Measurements from ENCODE around the gene KDM4D. TPM values are rescaled to one million over a fixed set of nuclear protein-coding genes. Genes with fewer than 3 reads are reported as not detected.
A peak's percentile ranks its signal among the peaks of the same experiment; 100 is the strongest.

Gene KDM4D
- total RNA-seq, 4 donors from 2014 or later: 0.83 to 1.2 (median 0.98) TPM

DNA sequence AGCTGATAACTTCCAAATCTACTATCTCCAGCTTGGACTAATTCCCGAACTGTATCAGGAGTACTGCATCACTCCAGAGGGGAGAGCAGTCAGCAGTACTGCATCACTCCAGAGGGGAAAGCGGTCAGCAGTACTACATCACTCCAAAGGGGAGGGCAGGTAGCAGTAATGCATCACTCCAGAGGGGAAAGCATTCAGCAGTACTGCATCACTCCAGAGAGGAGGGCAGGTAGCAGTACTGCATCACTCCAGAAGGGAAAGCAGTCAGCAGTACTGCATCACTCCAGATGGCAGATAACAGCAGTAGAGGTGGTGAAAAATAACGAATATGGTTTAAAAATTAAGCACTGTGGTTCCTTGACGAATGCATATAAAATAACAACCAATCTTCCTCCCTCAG, 8.6 kb upstream of the KDM4D start:
- Histone ChIP-seq H3K27me3 (no peaks in the 10 kb centered on the region), H3K27ac (no peak overlapping the region), H3K36me3 (peaks cover 69 to 82% of the 10 kb centered on the region in 2 donors), H3K4me1 (no peaks in the 10 kb centered on the region), H3K9me3 (no peaks in the 10 kb centered on the region), H3K4me3 (replicated peaks in 1 of 3) (no peak overlapping the region)
- intact Hi-C loops (cut with DNase I): no loop called here
- no peak for DNase-seq
- TF ChIP-seq, protein P1, sequence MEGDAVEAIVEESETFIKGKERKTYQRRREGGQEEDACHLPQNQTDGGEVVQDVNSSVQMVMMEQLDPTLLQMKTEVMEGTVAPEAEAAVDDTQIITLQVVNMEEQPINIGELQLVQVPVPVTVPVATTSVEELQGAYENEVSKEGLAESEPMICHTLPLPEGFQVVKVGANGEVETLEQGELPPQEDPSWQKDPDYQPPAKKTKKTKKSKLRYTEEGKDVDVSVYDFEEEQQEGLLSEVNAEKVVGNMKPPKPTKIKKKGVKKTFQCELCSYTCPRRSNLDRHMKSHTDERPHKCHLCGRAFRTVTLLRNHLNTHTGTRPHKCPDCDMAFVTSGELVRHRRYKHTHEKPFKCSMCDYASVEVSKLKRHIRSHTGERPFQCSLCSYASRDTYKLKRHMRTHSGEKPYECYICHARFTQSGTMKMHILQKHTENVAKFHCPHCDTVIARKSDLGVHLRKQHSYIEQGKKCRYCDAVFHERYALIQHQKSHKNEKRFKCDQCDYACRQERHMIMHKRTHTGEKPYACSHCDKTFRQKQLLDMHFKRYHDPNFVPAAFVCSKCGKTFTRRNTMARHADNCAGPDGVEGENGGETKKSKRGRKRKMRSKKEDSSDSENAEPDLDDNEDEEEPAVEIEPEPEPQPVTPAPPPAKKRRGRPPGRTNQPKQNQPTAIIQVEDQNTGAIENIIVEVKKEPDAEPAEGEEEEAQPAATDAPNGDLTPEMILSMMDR (IDR thresholded peaks at IDR 0.05): no peak
- TF ChIP-seq POLR2A (IDR thresholded peaks at IDR 0.05): no peak
- WGBS, 2 donors: 94 to 96% methylated on average over 4 of the region's 4 CpGs

DNA sequence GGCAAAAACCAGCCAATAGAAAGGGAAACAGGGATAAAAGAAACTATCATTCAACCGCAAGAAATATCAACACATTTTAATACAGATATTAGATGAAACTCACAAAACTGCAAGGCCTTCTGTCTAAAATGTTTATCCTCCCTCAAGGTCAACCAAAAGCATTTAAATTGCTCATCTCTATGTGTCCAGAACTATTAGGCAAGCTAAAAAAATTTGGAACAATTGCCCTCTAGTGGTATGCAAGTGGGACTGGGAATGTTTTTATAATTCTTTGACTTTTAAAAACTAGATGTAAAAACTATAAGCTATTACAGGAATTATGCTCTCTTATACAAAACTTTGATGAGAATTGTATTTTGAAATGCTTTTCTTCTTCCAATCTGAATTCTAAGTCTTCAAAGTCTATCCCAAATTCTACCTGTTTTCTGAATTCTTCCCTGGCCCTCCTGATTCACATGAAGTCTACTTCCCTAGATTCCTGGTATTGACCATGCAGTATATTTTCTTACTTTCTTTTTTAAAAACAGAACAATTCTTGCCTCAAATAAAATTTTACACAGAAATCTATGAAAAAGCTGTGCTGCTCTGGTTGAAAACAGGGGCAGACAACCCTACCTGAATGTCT, 5.1 kb upstream of the KDM4D start:
- WGBS, 2 donors: 94 to 98% methylated on average over 1 of the region's 1 CpG
- Histone ChIP-seq H3K4me1 (peaks cover 7 to 9% of the 10 kb centered on the region in 2 donors), H3K4me3 (replicated peaks in 1 of 3) (no peak overlapping the region), H3K27ac (no peak overlapping the region), H3K27me3 (no peaks in the 10 kb centered on the region), H3K36me3 (peaks cover 72 to 75% of the 10 kb centered on the region in 2 donors), H3K9me3 (no peaks in the 10 kb centered on the region)
- DNase-seq: no peak
- TF ChIP-seq, protein P1 (IDR thresholded peaks at IDR 0.05): peak in 2 of 6 experiments; percentile 27 to 48
- TF ChIP-seq POLR2A (IDR thresholded peaks at IDR 0.05): no peak
- intact Hi-C loops (cut with DNase I): no loop called here

DNA sequence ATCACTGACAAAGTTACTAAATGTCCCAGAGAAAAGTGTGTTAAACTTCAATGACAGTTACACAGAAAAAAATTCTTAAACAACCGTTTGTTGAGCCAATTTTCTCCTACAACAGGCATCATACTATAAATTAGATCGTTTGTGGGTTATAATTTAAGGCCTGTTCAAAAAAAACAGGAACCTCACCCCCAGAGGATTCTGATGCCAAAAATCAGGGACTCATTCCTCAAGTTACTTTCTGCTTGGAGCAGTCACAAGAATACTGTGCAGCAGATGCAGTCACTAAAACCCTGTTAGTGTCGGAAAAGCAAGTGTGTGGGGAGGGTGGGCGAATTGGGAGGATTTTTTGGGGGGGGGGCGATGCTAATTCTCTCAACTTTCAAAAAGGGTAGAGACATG, 810 bp upstream of the KDM4D start:
- Histone ChIP-seq H3K27ac (peak overlapping the region in 2 of 3 donors; percentile 73 to 84), H3K9me3 (no peaks in the 10 kb centered on the region), H3K27me3 (no peaks in the 10 kb centered on the region), H3K4me3 (replicated peaks in 1 of 3) (peak overlapping the region; percentile 24 to 100 (median 73)), H3K4me1 (peaks cover 7 to 9% of the 10 kb centered on the region in 2 donors), H3K36me3 (peaks cover 35 to 37% of the 10 kb centered on the region in 2 donors)
- TF ChIP-seq, protein P1 (IDR thresholded peaks at IDR 0.05): no peak
- no peak for TF ChIP-seq POLR2A (IDR thresholded peaks at IDR 0.05)
- intact Hi-C loops (cut with DNase I): loop anchor here (10.0 kb wide), 1 partner anchor 172 kb away; no protein-coding TSS in a partner anchor
- 6 to 9% methylated on average over 5 of the region's 5 CpGs for WGBS, 2 donors
- DNase-seq: no peak

DNA sequence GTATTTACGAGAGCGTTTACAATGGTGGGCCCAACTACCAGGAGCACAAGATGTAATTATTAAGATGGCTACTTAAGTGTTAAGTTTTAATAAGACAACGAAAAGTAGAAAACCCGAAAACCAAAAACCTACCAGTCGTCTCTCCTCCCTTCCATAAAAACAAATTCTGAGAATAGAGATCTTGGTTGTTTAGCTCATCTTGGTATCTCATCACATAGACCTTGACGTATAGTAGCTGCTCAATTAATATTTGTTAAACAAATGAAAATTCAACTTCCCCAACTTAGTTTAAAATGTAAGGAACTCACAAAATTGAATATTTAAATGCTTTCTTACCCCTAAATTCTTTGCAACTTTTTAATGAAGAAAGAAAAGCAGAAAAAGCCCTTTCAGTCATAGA, 669 bp downstream of the KDM4D start:
- WGBS, 2 donors: 50 to 54% methylated on average over 6 of the region's 6 CpGs
- intact Hi-C loops (cut with DNase I): loop anchor here (10.0 kb wide), 1 partner anchor 171 kb away; no protein-coding TSS in a partner anchor
- H3K27ac ChIP-seq: no peak overlapping the region

DNA sequence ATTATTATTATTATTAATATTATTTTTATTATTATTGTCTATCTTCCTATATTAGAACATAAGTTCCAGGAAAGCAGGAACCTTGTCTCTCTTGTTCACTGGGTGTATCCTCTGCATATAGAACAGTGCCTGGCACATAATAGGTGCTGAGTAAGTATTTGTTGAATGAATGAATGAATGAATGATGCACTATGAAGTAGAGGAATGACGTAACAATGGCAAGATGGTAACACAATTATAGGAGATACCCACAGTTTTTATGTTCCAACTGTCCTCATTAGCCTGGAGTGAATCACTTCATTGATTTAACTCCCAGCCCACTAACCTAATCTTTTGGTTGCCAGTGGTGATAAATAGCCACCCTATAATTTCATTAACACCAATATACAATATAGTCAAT, 2.1 kb downstream of the KDM4D start:
- WGBS, 2 donors: 94 to 96% methylated on average over 1 of the region's 1 CpG
- H3K27me3 ChIP-seq: no peaks in the 10 kb centered on the region
- intact Hi-C loops (cut with DNase I): loop anchor here (10.0 kb wide), 1 partner anchor 169 kb away; no protein-coding TSS in a partner anchor

More for the DNA sequence above, 669 bp downstream of the KDM4D start:
- Histone ChIP-seq H3K4me3 (replicated peaks in 1 of 3) (peak overlapping the region in 2 of 3 donors; percentile 73 to 100), H3K9me3 (no peaks in the 10 kb centered on the region), H3K27me3 (no peaks in the 10 kb centered on the region), H3K4me1 (peaks cover 7 to 9% of the 10 kb centered on the region in 2 donors), H3K36me3 (peaks cover 23% of the 10 kb centered on the region in 2 donors)
- no peak for DNase-seq
- TF ChIP-seq, protein P1 (IDR thresholded peaks at IDR 0.05): no peak
- no peak for TF ChIP-seq POLR2A (IDR thresholded peaks at IDR 0.05)

More for the DNA sequence above, 2.1 kb downstream of the KDM4D start:
- Histone ChIP-seq H3K9me3 (no peaks in the 10 kb centered on the region), H3K27ac (no peak overlapping the region), H3K4me3 (replicated peaks in 1 of 3) (no peak overlapping the region), H3K36me3 (peaks cover 9% of the 10 kb centered on the region in 2 donors), H3K4me1 (peaks cover 7 to 9% of the 10 kb centered on the region in 2 donors)
- DNase-seq: no peak
- no peak for TF ChIP-seq POLR2A (IDR thresholded peaks at IDR 0.05)
- TF ChIP-seq, protein P1 (IDR thresholded peaks at IDR 0.05): no peak

Data from thyroid gland (tissue), 4 donors.